Measurements from ENCODE around the gene CBFA2T3.

- TF ChIP-seq CTCF (IDR thresholded peaks at IDR 0.05) (no peak), POLR2AphosphoS5 (IDR thresholded peaks at IDR 0.05; ENCODE audit: low read depth, low read length) (no peak), REST (IDR thresholded peaks at IDR 0.05; ENCODE audit: insufficient read depth in 1 of 2, low read depth in 2 of 2, low read length in 1 of 2) (no peak)
These were observed 18.0 kb downstream of the CBFA2T3 start for GRCh38 chr16:88959022-88959421.
